Activated CD8-positive, alpha-beta memory T cell treated with anti-CD3 and anti-CD28 coated beads, Interleukin-2, amount 10 ng/mL, durations not matched to agents 7 days and 5 days (primary cell): ENCODE results near the gene AIF1. TPM values are rescaled to one million over a fixed set of nuclear protein-coding genes. Genes with fewer than 3 reads are reported as not detected.

Source experiments
- ATAC-seq: fragments of 150-1000 bp; cut with Tn5 transposase; one replicate; pipeline ENCODE4 v1.10.0; 2021; ENCODE audit warnings: moderate library complexity
- CTCF ChIA-PET: fragments of 350-600 bp; sonication (Branson Sonifier 250); formaldehyde crosslinking; loops from one replicate; lab custom pipeline; 2021; ENCODE audit warnings: antibody characterized with exemption; lab: Charles Lee
- DNase-seq: peaks from one replicate; pipeline ENCODE4 v3.0.0-alpha.2; 2020
- H3K27ac Mint-ChIP-seq: one replicate; pipeline ENCODE4 v1.8.0; 2021; ENCODE audit warnings: mild to moderate bottlenecking, mixed read lengths
- H3K27me3 Mint-ChIP-seq: one replicate; pipeline ENCODE4 v1.8.0; 2021; ENCODE audit warnings: mixed read lengths
- H3K36me3 Mint-ChIP-seq: one replicate; pipeline ENCODE4 v1.8.0; 2021; ENCODE audit warnings: mild to moderate bottlenecking, mixed read lengths
- H3K4me1 Mint-ChIP-seq: one replicate; pipeline ENCODE4 v1.8.0; 2021; ENCODE audit warnings: mixed read lengths
- H3K4me3 Mint-ChIP-seq: one replicate; pipeline ENCODE4 v1.8.0; 2021; ENCODE audit warnings: mild to moderate bottlenecking, moderate library complexity, mixed read lengths
- H3K9me3 Mint-ChIP-seq: one replicate; pipeline ENCODE4 v1.8.0; 2022; ENCODE audit warnings: low read depth, mixed read lengths
- total RNA-seq, 2 experiments: library from RNA; stranded (reverse); gene quantifications; one replicate each; pipeline ENCODE4 v1.2.3, GENCODE V29; 2021

The AIF1 gene
- total RNA-seq, 2 experiments from 2014 or later = 47.4 to 63.4 TPM

- H3K4me3 Mint-ChIP-seq = peak within 1 kb of the TSS; percentile 99
- peak within 1 kb of the TSS; percentile 96 for H3K27ac Mint-ChIP-seq
- CTCF ChIA-PET = interaction anchor here (1.0 to 2.2 kb wide), 9 partner anchors 9 to 131 kb away, joined by 3 to 8 read pairs (median 4); partner anchors contain the start of genes BAG6 and MSH5
- ATAC-seq (peak; percentile 74), DNase-seq (peak; percentile 88)
- H3K27me3 Mint-ChIP-seq = no peaks in the 10 kb centered on the region
- H3K9me3 Mint-ChIP-seq = no peaks in the 10 kb centered on the region
- peaks cover 60% of the 10 kb centered on the region for H3K36me3 Mint-ChIP-seq
- H3K4me1 Mint-ChIP-seq = peaks cover 75% of the 10 kb centered on the region
Observed at GRCh38 chr6:31660381-31661261, 45.6 kb downstream of the AIF1 start, which contains the start of gene C6orf47. C6orf47 (minus strand) TSS chr6:31660778; CDS start chr6:31659947, 831 bp downstream.

GRCh38 chr6:31661262-31662123, 46.5 kb downstream of the AIF1 start:
- DNase-seq = no peak
- Mint-ChIP-seq H3K27me3 (no peaks in the 10 kb centered on the region), H3K4me1 (peaks cover 73% of the 10 kb centered on the region), H3K36me3 (peaks cover 59% of the 10 kb centered on the region), H3K9me3 (no peaks in the 10 kb centered on the region), H3K4me3 (peak overlapping the region; percentile 99), H3K27ac (peak overlapping the region; percentile 96)
- CTCF ChIA-PET = interaction anchor here (0.6 to 4.1 kb wide), 9 partner anchors 8 to 1194 kb away, joined by 3 to 39 read pairs (median 6); partner anchors contain the start of genes APOM, BAG6 and MSH5
- ATAC-seq = no peak

- CTCF ChIA-PET = interaction anchor here (0.6 to 4.1 kb wide), 6 partner anchors 9 to 1195 kb away, joined by 3 to 39 read pairs (median 6); partner anchors contain the start of genes APOM and BAG6
- Mint-ChIP-seq H3K36me3 (peaks cover 60% of the 10 kb centered on the region), H3K27ac (peak overlapping the region; percentile 57), H3K27me3 (no peaks in the 10 kb centered on the region), H3K9me3 (no peaks in the 10 kb centered on the region), H3K4me1 (peaks cover 76% of the 10 kb centered on the region), H3K4me3 (peak overlapping the region; percentile 22)
- DNase-seq = no peak
- no peak for ATAC-seq
Observed at GRCh38 chr6:31662124-31662723, 47.2 kb downstream of the AIF1 start.

- CTCF ChIA-PET = interaction anchor here (0.6 to 4.1 kb wide), 5 partner anchors 10 to 167 kb away, joined by 4 to 39 read pairs (median 11); partner anchors contain the start of genes APOM, BAG6, LSM2 and MSH5
- H3K27ac Mint-ChIP-seq = peak overlapping the region; percentile 95
- peak overlapping the region; percentile 90 for H3K4me3 Mint-ChIP-seq
- no peak for ATAC-seq
- DNase-seq = no peak
- no peaks in the 10 kb centered on the region for H3K9me3 Mint-ChIP-seq
- peaks cover 61% of the 10 kb centered on the region for H3K36me3 Mint-ChIP-seq
- no peaks in the 10 kb centered on the region for H3K27me3 Mint-ChIP-seq
- peaks cover 75% of the 10 kb centered on the region for H3K4me1 Mint-ChIP-seq
Observed at GRCh38 chr6:31663126-31663960, 48.3 kb downstream of the AIF1 start.

- Mint-ChIP-seq H3K4me3 (peak overlapping the region; percentile 90), H3K27me3 (no peaks in the 10 kb centered on the region), H3K36me3 (peaks cover 67% of the 10 kb centered on the region), H3K9me3 (no peaks in the 10 kb centered on the region), H3K27ac (peak overlapping the region; percentile 95), H3K4me1 (peaks cover 71% of the 10 kb centered on the region)
- CTCF ChIA-PET = interaction anchor here (0.6 to 4.1 kb wide), 11 partner anchors 11 to 234 kb away, joined by 3 to 39 read pairs (median 3); partner anchors contain the start of genes APOM, BAG6, DDX39B and EHMT2
- ATAC-seq (no peak), DNase-seq (peak; percentile 50)
Observed at GRCh38 chr6:31663961-31664789, 49.1 kb downstream of the AIF1 start.

GRCh38 chr6:31664790-31665500, 49.9 kb downstream of the AIF1 start, which contains the start of gene GPANK1:
GPANK1 (minus strand) TSS chr6:31664997; CDS start chr6:31664478, 519 bp downstream.
- DNase-seq (peak; percentile 96), ATAC-seq (peak; percentile 27)
- Mint-ChIP-seq H3K9me3 (no peaks in the 10 kb centered on the region), H3K27ac (peak within 1 kb of the TSS; percentile 95), H3K36me3 (peaks cover 70% of the 10 kb centered on the region), H3K27me3 (no peaks in the 10 kb centered on the region), H3K4me3 (peak within 1 kb of the TSS; percentile 90), H3K4me1 (peaks cover 64% of the 10 kb centered on the region)
- CTCF ChIA-PET = interaction anchor here (0.6 to 4.1 kb wide), 11 partner anchors 12 to 233 kb away, joined by 3 to 39 read pairs (median 3); partner anchors contain the start of genes APOM, BAG6, DDX39B and EHMT2

- H3K27me3 Mint-ChIP-seq = no peaks in the 10 kb centered on the region
- H3K4me3 Mint-ChIP-seq = peak within 1 kb of the TSS; percentile 90
- CTCF ChIA-PET = interaction anchor here (0.9 to 4.1 kb wide), 7 partner anchors 12 to 232 kb away, joined by 3 to 39 read pairs (median 6); partner anchors contain the start of genes APOM, BAG6, EHMT2 and LY6G5C
- peak; percentile 99 for DNase-seq
- H3K4me1 Mint-ChIP-seq = peaks cover 60% of the 10 kb centered on the region
- peak; percentile 87 for ATAC-seq
- no peaks in the 10 kb centered on the region for H3K9me3 Mint-ChIP-seq
- H3K36me3 Mint-ChIP-seq = peaks cover 76% of the 10 kb centered on the region
- H3K27ac Mint-ChIP-seq = peak within 1 kb of the TSS; percentile 95
Observed at GRCh38 chr6:31665501-31666336, 50.7 kb downstream of the AIF1 start, which contains the start of gene CSNK2B. CSNK2B (plus strand) TSS chr6:31666080; CDS start chr6:31666832, 752 bp downstream.

- Mint-ChIP-seq H3K9me3 (no peaks in the 10 kb centered on the region), H3K27ac (peak overlapping the region; percentile 95), H3K27me3 (no peaks in the 10 kb centered on the region), H3K4me1 (peaks cover 53% of the 10 kb centered on the region), H3K4me3 (peak overlapping the region; percentile 90), H3K36me3 (peaks cover 79% of the 10 kb centered on the region)
- no peak for ATAC-seq
- DNase-seq = no peak
- CTCF ChIA-PET = interaction anchor here (0.9 to 2.0 kb wide), 3 partner anchors 10 to 15 kb away, joined by 3 to 6 read pairs (median 3); partner anchors contain the start of genes BAG6 and LY6G5C
Observed at GRCh38 chr6:31666337-31666965, 51.4 kb downstream of the AIF1 start.
